Mesenchymal stem cell (in vitro differentiated cells and primary cell): ENCODE results near the gene TVP23A.

Experiments used
- DNase-seq: peaks from one replicate; pipeline ENCODE4 v3.0.0-alpha.2; 2013
- H2AFZ ChIP-seq: one replicate; pipeline ENCODE4 v1.6.1; 2013; ENCODE audit warnings: low read depth, mild to moderate bottlenecking, control low read depth, inconsistent platforms, low read length, moderate library complexity
- H2AK5ac ChIP-seq: 2 replicates; pipeline ENCODE4 v1.6.1; 2013; ENCODE audit warnings: low read length, moderate library complexity, mild to moderate bottlenecking, inconsistent platforms; ENCODE audit not compliant: severe bottlenecking
- H2BK120ac ChIP-seq: one replicate; pipeline ENCODE4 v1.6.1; 2013; ENCODE audit warnings: low read depth, mild to moderate bottlenecking, inconsistent platforms, low read length, moderate library complexity
- H2BK12ac ChIP-seq, 2 experiments: one replicate each; pipeline ENCODE4 v1.6.1; 2013; ENCODE audit warnings: inconsistent platforms in 2 of 2, low read length in 2 of 2, mild to moderate bottlenecking in 2 of 2, moderate library complexity in 2 of 2, control low read depth in 1 of 2
- H2BK15ac ChIP-seq: one replicate; pipeline ENCODE4 v1.6.1; 2013; ENCODE audit warnings: mild to moderate bottlenecking, low read depth, inconsistent platforms; ENCODE audit not compliant: poor library complexity, severe bottlenecking
- H2BK5ac ChIP-seq: 2 replicates; pipeline ENCODE4 v1.6.1; 2013; ENCODE audit warnings: low read depth, mild to moderate bottlenecking, low read length, control low read depth, inconsistent platforms; ENCODE audit not compliant: poor library complexity, severe bottlenecking
- H3K14ac ChIP-seq, 2 experiments: one replicate each; pipeline ENCODE4 v1.6.1; 2013; ENCODE audit warnings: inconsistent platforms in 2 of 2, low read length in 2 of 2, control low read depth in 1 of 2, mild to moderate bottlenecking in 1 of 2, moderate library complexity in 1 of 2
- H3K18ac ChIP-seq, 2 experiments: one replicate each; pipeline ENCODE4 v1.6.1; 2013; ENCODE audit warnings: inconsistent platforms in 2 of 2, low read length in 2 of 2, control low read depth in 1 of 2, low read depth in 1 of 2, mild to moderate bottlenecking in 1 of 2
- H3K23ac ChIP-seq, 2 experiments: one replicate each; pipeline ENCODE4 v1.6.1; 2013; ENCODE audit warnings: inconsistent platforms in 2 of 2, low read length in 2 of 2, mild to moderate bottlenecking in 2 of 2, moderate library complexity in 2 of 2, control low read depth in 1 of 2
- H3K27ac ChIP-seq: 2 replicates; pipeline ENCODE4 v1.5.1; 2013; ENCODE audit warnings: mild to moderate bottlenecking, moderate library complexity, low read length, control low read depth, inconsistent platforms; ENCODE audit not compliant: poor library complexity, severe bottlenecking
- H3K27me3 ChIP-seq, 2 experiments: 2 replicates each; pipeline versions ENCODE4 v1.6.1 to v1.7.0; 2013; ENCODE audit warnings: low read length in 2 of 2, mild to moderate bottlenecking in 2 of 2, moderate library complexity in 2 of 2, control low read depth in 1 of 2, inconsistent platforms in 1 of 2; ENCODE audit not compliant: control insufficient read depth in 1 of 2, insufficient read depth in 1 of 2
- H3K36me3 ChIP-seq, 2 experiments: 2 replicates each; pipeline versions ENCODE4 v1.6.1 to v1.7.0; 2013; ENCODE audit warnings: low read length in 2 of 2, control low read depth in 1 of 2, inconsistent platforms in 1 of 2, low read depth in 1 of 2, mild to moderate bottlenecking in 1 of 2; ENCODE audit not compliant: insufficient read depth in 2 of 2, control insufficient read depth in 1 of 2
- H3K4ac ChIP-seq, 2 experiments: one replicate each; pipeline ENCODE4 v1.6.1; 2013; ENCODE audit warnings: inconsistent platforms in 2 of 2, low read length in 2 of 2, mild to moderate bottlenecking in 2 of 2, moderate library complexity in 2 of 2, control low read depth in 1 of 2, low read depth in 1 of 2
- H3K4me1 ChIP-seq: 2 replicates; pipeline ENCODE4 v1.6.1; 2013; ENCODE audit warnings: low read depth, low read length, control low read depth; ENCODE audit not compliant: control insufficient read depth, insufficient read depth
- H3K4me2 ChIP-seq: 2 replicates; pipeline ENCODE4 v1.6.1; 2013; ENCODE audit warnings: low read length, mild to moderate bottlenecking, inconsistent platforms; ENCODE audit not compliant: poor library complexity, severe bottlenecking
- H3K4me3 ChIP-seq, 2 experiments: 2 replicates each; pipeline versions ENCODE4 v1.5.1 to v1.7.0; 2013; ENCODE audit warnings: low read length in 2 of 2, mild to moderate bottlenecking in 2 of 2, control low read depth in 1 of 2, low read depth in 1 of 2; ENCODE audit not compliant: insufficient read depth in 1 of 2
- H3K79me1 ChIP-seq: replicated peaks from 2 replicates; pipeline ENCODE4 v1.6.1; 2013; ENCODE audit warnings: mild to moderate bottlenecking, control low read depth, low read length, inconsistent platforms; ENCODE audit not compliant: poor library complexity, severe bottlenecking
- H3K9ac ChIP-seq: 2 replicates; pipeline ENCODE4 v1.7.0; 2013; ENCODE audit warnings: mild to moderate bottlenecking, low read length, moderate library complexity
- H3K9me3 ChIP-seq: 2 replicates; pipeline ENCODE4 v1.7.0; 2013; ENCODE audit warnings: mild to moderate bottlenecking, low read length; ENCODE audit not compliant: control insufficient read depth
- H4K8ac ChIP-seq: one replicate; pipeline ENCODE4 v1.6.1; 2013; ENCODE audit warnings: inconsistent platforms, mild to moderate bottlenecking, low read length, moderate library complexity
- H4K91ac ChIP-seq: one replicate; pipeline ENCODE4 v1.6.1; 2013; ENCODE audit warnings: mild to moderate bottlenecking, low read length, inconsistent platforms
- WGBS: methylation state at CpG from one replicate; pipeline ENCODE4 v1.1.7; 2013; ENCODE audit warnings: mixed read lengths; 5-methylcytosine and 5-hydroxymethylcytosine counted together

TVP23A gene

GRCh38 chr16:10769381-10769780 is 49.2 kb downstream of the TVP23A start:
- Histone ChIP-seq H2BK12ac (no peak overlapping the region), H3K9ac (no peak overlapping the region), H3K27ac (no peak overlapping the region), H3K4ac (no peak overlapping the region), H3K18ac (no peak overlapping the region), H4K91ac (no peak overlapping the region), H2BK120ac (no peak overlapping the region), H3K79me1 (peaks cover 1% of the 10 kb centered on the region), H3K27me3 (no peaks in the 10 kb centered on the region), H2BK5ac (no peak overlapping the region), H2BK15ac (no peak overlapping the region), H3K4me1 (no peaks in the 10 kb centered on the region), H3K4me2 (no peak overlapping the region), H4K8ac (no peak overlapping the region), H3K14ac (no peak overlapping the region), H3K36me3 (peaks cover 29 to 31% of the 10 kb centered on the region in 2 experiments), H2AFZ (no peak overlapping the region), H3K23ac (no peak overlapping the region), H3K4me3 (no peak overlapping the region), H3K9me3 (no peaks in the 10 kb centered on the region), H2AK5ac (no peak overlapping the region)
- no peak for DNase-seq
- WGBS: 90% methylated on average over 7 of the region's 7 CpGs

- H3K27ac ChIP-seq: no peak overlapping the region
- H3K36me3 ChIP-seq: peaks cover 49 to 51% of the 10 kb centered on the region in 2 experiments
- H2BK12ac ChIP-seq: no peak overlapping the region
- no peaks in the 10 kb centered on the region for H3K27me3 ChIP-seq
- no peaks in the 10 kb centered on the region for H3K4me1 ChIP-seq
- H2AK5ac ChIP-seq: no peak overlapping the region
- H3K9me3 ChIP-seq: no peaks in the 10 kb centered on the region
- H2BK15ac ChIP-seq: no peak overlapping the region
- no peak overlapping the region for H3K14ac ChIP-seq
- no peak overlapping the region for H3K23ac ChIP-seq
- H2BK120ac ChIP-seq: no peak overlapping the region
- H3K4ac ChIP-seq: no peak overlapping the region
- H3K4me3 ChIP-seq: no peak overlapping the region
- H2AFZ ChIP-seq: no peak overlapping the region
- no peak overlapping the region for H3K9ac ChIP-seq
- no peak for DNase-seq
- WGBS: 86% methylated on average over 7 of the region's 7 CpGs
- no peak overlapping the region for H3K18ac ChIP-seq
- H3K4me2 ChIP-seq: no peak overlapping the region
- no peak overlapping the region for H4K91ac ChIP-seq
- no peak overlapping the region for H2BK5ac ChIP-seq
- peaks cover 1% of the 10 kb centered on the region for H3K79me1 ChIP-seq
- no peak overlapping the region for H4K8ac ChIP-seq
Measured at GRCh38 chr16:10767127-10767526, 51.5 kb downstream of the TVP23A start.

GRCh38 chr16:10765772-10766171 is 52.8 kb downstream of the TVP23A start:
- Histone ChIP-seq H3K27me3 (no peaks in the 10 kb centered on the region), H3K4me1 (no peaks in the 10 kb centered on the region), H3K9me3 (no peaks in the 10 kb centered on the region), H2BK120ac (no peak overlapping the region), H3K27ac (no peak overlapping the region), H4K91ac (no peak overlapping the region), H3K23ac (no peak overlapping the region), H3K36me3 (peaks cover 62 to 63% of the 10 kb centered on the region in 2 experiments), H3K4me3 (no peak overlapping the region), H3K18ac (no peak overlapping the region), H4K8ac (no peak overlapping the region), H3K79me1 (peaks cover 1% of the 10 kb centered on the region), H2BK5ac (no peak overlapping the region), H3K4me2 (no peak overlapping the region), H2BK12ac (no peak overlapping the region), H3K9ac (no peak overlapping the region), H3K14ac (no peak overlapping the region), H2BK15ac (no peak overlapping the region), H3K4ac (no peak overlapping the region), H2AFZ (no peak overlapping the region), H2AK5ac (no peak overlapping the region)
- DNase-seq: no peak
- 96% methylated on average over 4 of the region's 4 CpGs for WGBS

- Histone ChIP-seq H2AK5ac (no peak overlapping the region), H2BK12ac (no peak overlapping the region)
Measured at GRCh38 chr16:10763456-10763855, 55.1 kb downstream of the TVP23A start.

More at GRCh38 chr16:10763456-10763855, 55.1 kb downstream of the TVP23A start:
- Histone ChIP-seq H4K91ac (no peak overlapping the region), H2BK15ac (no peak overlapping the region), H3K4me1 (no peaks in the 10 kb centered on the region), H3K9ac (no peak overlapping the region), H3K4me3 (no peak overlapping the region), H3K4ac (no peak overlapping the region), H3K27me3 (no peaks in the 10 kb centered on the region), H3K18ac (no peak overlapping the region), H2BK5ac (no peak overlapping the region), H3K9me3 (no peaks in the 10 kb centered on the region), H3K14ac (no peak overlapping the region), H4K8ac (no peak overlapping the region), H2BK120ac (no peak overlapping the region), H3K23ac (no peak overlapping the region), H3K4me2 (no peak overlapping the region), H2AFZ (no peak overlapping the region), H3K36me3 (peaks cover 74% of the 10 kb centered on the region in 2 experiments), H3K79me1 (peaks cover 1% of the 10 kb centered on the region), H3K27ac (no peak overlapping the region)
- no peak for DNase-seq
- WGBS: 93% methylated on average over 7 of the region's 7 CpGs
